ENCODE measurements around the gene AWAT2.
A peak's percentile ranks its signal among the peaks of the same experiment; 100 is the strongest.

AWAT2 gene, protein sequence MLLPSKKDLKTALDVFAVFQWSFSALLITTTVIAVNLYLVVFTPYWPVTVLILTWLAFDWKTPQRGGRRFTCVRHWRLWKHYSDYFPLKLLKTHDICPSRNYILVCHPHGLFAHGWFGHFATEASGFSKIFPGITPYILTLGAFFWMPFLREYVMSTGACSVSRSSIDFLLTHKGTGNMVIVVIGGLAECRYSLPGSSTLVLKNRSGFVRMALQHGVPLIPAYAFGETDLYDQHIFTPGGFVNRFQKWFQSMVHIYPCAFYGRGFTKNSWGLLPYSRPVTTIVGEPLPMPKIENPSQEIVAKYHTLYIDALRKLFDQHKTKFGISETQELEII

GRCh38 chrX:70049925-70050324, at the start of gene AWAT2:
AWAT2 (minus strand) TSS chrX:70049938; CDS start chrX:70049932, 6 bp downstream.
- DNase-seq, result no peak

DNA sequence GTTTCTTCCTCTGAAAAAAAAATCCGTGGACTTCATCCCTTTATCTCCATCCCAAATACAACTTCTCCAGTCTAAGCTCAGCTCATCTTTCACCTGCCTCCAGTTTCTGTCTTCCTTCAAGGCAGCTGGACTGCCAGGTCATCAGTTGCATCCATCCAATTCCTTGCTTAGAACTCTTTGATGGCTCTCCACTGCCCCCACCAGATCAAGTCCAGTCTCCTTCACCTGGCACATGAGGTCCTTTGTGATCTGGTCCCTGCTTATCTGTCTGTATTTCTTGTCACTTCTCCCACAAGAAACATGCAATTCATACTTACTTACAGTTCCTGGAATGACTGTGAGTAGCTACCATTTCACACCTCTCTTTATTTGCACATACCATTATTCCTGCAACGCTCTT, 46.3 kb upstream of the AWAT2 start:
- DNase-seq, result no peak

DNA sequence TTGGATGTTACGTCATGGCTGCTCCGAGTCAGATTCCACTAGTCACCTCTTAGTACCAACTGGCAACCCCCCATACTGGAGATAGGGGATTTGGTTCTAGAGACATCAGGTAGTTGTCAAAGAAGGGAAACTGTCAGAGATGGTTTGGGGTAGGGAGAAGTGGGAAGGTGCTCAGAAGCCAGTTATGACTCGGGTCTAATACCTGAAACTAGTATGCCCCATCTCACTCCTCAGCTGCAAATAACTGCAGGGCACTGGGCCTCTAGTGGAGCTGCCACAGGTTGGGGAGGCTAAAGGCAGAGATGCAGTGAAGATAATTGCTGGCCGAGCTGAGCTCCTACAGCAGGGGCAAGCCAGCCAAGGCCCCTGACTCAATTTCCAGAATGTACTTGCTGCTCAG, 42.5 kb upstream of the AWAT2 start:
- DNase-seq, result no peak

DNA sequence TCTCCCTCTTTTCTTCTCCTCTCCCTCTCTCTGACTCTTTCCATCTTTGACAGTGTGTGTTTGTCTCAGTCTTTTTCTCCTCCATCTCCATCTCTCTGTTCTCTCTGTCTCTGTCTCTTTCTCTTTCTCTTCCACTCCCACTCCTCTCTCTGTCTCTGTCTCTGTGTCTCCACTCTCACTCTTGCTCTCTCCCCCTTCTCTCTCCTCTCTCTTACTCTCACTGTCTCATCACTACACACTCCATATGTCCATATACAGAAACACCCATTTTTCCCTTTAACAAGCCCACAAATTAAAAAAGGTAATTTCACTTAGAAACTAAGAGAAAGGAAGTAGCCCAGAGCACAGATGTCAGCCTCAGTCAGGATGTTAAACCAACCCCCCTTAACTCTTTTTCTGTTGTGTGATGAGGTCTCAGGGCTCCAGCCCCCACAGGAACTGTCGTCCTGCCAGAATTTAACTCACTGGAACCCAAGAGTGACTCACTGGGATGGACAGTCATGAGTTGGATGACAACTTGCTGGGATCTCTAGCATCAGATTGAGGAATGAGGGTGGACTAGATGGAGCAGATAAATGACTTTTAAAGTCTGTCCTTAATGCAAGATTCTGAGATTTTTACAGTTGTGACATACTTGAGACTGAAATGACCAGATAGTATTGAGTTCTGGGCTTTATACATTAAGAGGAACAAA, 40.0 kb upstream of the AWAT2 start:
- no peak for DNase-seq

DNA sequence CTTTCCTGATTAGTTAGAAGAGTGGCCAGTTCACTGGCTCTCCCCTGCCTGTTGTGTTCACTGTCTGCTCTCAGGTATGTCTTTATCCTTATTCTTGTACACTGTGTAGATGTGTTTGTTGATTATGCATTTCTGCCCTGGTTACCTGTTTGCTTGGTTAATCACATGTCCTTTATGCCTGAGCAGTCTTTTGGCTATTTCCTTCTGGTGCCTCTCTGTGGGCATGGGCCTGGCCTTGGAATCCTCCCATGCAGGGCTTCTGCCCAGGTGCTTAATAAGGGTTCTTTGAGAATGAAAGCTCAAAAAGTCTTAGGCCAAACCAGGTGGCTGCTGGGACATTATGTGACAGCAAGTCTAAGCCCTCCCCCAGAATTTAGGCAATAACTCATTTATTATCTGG, 39.0 kb upstream of the AWAT2 start:
- DNase-seq, result no peak

DNA sequence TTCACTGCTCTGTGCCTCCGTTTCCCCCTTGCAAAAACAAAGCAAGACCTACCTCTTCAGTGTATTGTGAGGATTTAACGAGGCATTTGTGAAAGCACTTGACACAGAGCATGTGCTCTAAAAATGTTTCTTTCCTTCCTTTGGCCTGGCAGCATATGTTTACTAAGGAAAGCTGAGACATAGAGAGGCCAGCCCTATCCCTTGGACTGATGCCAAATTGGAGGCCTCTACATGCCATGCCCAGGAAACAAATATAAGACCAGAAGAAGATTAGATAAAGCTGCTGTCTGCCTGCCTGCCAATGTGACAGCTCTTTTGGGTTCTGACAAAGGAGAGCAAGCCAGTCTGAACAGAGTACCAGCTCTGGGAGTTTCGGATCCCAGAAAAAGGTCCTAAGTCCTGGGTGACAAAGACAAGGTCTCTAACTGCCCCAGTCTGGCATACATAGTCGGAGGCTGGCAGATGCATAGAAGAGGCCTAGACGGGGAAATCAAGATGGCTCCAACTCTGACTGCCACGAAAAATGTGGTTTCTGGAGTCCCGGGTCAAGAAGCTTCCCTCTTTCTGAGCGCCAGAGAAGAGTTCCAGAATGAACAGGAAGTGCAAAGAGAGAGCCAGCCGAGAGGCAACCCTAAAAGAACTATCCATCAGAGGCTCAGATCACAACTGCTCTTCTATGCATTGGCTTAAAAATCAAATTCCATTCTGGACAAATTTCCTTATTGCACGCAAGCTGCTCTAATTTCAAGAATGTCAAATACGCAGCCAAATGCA, 38.3 kb upstream of the AWAT2 start:
- peak; percentile 3 for DNase-seq

DNA sequence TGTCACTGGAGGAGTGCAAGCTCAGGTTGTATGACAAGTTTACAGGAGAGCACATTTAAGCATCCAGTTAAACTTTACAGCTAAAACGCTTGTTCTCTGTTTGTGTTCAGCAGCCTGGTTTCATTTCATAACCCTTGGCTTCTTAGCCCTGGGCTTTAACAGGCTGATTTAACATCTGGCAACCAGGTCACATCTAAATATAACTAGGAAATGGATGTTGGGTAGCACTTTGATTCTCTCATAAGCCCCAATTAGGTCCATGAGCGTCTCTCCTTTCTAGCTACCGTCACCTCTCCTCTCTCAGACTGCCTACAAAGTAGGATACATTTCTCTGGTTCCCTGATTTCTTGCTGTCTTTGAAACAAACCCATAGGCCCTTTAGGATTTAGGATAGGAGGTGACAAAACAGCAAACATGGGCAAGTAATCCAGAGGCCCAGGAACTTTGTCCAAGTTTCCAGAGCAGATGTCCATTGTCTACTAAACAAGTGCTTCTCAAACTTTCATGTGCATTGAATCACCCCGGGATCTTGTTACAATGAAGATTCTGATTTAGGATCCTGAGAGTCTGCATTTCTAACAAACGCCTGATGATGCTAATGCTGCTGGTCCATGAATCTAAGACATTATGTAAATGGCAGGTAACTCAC, 35.0 kb upstream of the AWAT2 start:
- no peak for DNase-seq

- no peak for DNase-seq
Observed at GRCh38 chrX:70082723-70083122, 33.0 kb upstream of the AWAT2 start.

DNA sequence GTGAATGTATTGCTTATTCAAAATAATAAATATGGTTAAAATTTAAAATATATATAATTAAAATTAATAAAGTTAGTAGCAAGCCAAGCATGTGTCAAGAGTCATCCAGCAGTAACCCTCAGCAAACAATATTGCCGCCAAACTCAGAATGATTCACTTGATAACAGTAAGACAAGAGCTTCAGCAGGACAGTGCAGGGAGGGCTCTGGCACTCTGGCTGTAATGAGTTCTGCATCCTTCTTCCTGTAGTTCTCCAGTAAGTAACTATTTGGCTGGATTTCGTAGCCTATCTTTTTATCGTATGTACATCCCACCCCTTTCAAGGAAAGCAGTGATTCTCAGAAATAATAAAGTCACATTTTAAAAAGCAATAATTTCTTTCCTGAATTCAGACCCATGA, 30.1 kb upstream of the AWAT2 start:
- no peak for DNase-seq

DNA sequence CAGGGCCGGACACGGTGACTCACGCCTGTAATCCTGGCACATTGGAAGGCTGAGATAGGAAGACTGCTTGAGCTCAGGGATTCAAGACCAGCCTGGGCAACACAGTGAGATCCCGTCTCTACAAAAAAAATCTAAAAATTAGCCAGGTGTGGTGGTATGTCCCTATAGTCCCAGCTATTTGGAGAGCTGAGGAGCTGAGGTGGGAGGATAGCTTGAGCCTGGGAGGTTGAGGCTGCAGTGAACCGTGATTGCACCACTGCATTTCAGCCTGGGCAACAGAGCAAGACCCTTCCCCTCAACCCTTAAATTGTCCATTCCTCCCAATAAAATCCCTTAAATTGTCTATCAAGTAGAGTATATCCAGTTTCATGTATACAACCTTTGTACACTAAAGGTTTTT, 29.6 kb upstream of the AWAT2 start:
- DNase-seq, result no peak

- DNase-seq, result no peak
Observed at GRCh38 chrX:70066646-70067045, 16.9 kb upstream of the AWAT2 start.

- no peak for DNase-seq
Observed at GRCh38 chrX:70062961-70063550, 13.3 kb upstream of the AWAT2 start.

DNA sequence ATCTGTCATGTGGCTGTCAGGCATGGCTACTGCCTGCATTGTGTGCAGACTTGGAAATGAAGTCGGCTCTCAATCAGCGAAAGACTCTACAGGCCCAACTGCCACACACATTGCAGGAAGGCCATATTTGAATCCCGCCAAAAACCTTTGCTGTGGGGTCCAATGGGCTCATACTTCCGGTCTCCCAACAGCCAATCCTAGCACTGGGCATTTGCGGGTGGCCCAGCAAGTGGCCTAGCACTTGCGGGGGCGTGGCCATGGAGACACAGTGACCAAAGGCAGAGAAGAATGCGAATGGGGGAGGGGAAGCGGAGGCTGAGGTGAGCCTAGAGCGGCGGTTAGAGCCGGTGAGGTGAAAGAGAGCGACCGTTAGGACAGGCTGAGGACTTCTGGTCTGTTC, 12.3 kb upstream of the AWAT2 start, which contains the start of gene OTUD6A:
OTUD6A (plus strand) TSS at position 382 of the 400 bp plus-strand sequence. CDS start 68 bp downstream, outside the sequence.
- no peak for DNase-seq

GRCh38 chrX:70054391-70054790, 4.7 kb upstream of the AWAT2 start:
- DNase-seq, result no peak

DNA sequence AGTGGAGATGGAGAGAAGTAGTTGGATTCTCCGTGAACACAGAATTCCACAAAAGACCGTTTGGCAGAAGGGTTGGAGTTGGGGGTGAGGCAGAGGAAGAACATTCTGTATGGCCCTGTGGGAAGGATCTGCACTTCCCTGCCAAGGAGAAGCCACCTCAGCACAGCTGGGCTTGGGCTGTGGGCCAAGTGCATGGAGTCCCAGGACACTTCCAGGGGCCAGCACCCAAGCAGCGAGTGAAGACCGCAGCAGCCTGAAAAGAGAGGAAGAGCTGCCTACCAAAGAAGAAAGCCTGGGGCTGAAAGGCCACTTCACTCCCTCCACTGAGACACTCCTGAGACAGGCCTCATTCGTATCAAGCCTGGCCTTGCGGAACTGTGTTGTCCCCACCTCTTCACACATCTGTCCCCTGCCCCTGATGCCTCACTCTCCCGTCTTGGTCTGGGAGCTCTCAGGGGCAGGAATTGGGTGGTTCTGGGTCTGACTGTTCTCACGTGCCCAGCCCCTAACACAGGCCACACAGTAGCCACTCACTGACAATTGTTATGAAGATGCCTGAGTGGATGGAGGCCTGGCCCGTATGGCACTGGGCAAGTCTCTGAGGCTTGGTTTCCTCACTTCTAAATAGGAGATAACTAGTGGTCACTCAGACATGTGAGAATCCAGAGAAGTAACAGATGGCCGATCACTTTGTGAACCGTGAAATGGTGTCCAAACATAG, 3.3 kb upstream of the AWAT2 start:
- no peak for DNase-seq

GRCh38 chrX:70049406-70049805, 332 bp downstream of the AWAT2 start:
- DNase-seq, result no peak

DNA sequence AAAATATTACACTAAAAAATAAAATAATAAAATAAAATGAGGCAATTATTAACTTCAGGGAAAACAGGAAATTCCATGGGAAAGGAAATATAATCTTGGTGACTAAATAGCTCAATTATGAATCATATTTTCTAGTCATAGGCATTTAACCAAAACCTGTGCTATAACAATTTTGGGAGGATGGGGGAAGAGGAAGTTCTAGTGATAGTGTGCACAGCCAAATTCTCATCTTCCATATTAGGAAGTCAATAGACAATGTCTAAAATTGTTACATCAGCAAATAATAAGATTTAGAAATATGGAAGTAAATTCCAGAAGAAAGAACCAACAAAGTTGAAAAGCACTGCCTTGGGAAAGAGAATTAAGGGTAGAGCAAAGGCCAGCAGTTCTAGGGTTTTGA, 2.8 kb downstream of the AWAT2 start:
- DNase-seq, result no peak

- DNase-seq, result no peak
Observed at GRCh38 chrX:70044541-70045245, 5.0 kb downstream of the AWAT2 start.

DNA sequence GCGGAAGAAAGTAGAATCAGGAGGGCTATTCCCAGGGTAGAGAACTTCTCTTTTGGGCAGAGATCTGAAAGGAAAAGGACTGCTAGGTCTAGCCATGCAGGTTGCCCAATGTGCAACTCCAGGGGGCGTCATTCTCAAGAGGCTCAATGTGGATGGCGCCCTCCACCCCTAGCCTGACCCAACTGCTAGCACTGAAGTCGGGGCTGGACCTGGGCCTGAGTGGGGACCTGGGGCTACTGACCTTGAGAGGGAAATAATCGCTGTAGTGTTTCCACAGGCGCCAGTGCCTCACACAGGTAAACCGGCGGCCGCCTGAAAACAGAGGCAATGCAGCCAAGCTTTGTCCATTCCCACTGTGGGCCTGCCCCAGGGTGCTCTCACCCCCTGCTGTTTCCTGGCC, 6.1 kb downstream of the AWAT2 start:
- DNase-seq, result no peak

DNA sequence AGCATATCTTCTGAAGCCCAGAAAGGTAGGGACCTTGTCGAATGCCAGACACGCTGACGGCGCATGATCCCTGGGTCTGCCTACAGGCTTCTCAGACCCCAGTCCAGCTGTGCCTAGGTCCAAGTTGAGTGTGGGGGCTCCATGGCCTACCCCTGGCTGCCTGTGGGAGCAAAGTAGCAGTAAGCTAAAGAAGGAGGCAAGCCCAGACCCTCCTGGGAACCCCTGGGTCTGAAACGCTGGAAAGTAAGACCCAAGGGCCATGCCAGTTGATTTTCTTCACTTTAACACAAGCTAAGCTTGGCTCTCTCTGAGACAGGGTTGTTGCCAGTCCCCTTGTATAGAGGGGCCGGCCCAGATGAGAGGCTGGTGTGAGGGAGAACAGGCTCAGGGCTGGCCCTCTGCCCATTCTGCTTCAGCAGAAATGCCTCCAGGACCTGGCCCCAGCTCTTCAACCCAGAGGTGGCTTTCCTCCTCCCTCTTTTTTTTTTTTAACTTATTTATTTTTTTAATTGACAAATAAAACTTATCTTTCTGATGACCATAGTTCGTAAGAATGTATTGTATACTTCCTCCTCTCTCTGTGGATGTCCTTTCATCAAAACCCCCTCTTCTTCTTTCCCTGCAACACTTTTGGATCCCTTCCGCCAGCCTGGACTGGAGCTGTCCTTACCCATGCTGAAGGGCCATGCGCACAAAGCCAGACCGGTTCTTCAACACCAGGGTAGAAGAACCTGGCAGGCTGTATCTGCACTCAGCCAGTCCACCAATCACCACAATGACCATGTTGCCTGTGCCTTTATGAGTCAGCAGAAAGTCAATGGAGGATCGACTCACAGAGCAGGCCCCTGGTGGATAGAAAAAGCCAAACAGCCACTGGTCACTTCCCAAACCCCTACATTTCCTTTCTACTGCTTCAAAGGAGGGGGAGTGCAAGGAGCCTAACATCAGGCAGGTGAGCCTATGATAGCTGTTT, 7.1 kb downstream of the AWAT2 start:
- DNase-seq, result no peak

All from NCI-H1092 treated with DMSO at 0.1 percent for 48 hours (cell line).